CD4-positive, alpha-beta T cell treated with Interleukin-17A for 4 hours (primary cell): ENCODE results near the gene PKD1L1.
A peak's percentile ranks its signal among the peaks of the same experiment; 100 is the strongest.
"Not testable (repeated sequence)": the region's sequence is repeated elsewhere in the genome, so short reads cannot be mapped to it uniquely, and the experiment has no call there.

ENCODE experiments used
- DNase-seq: peaks from one replicate; pipeline ENCODE4 v3.0.0-alpha.2; 2020; ENCODE audit warnings: mixed read lengths

Gene PKD1L1

DNA sequence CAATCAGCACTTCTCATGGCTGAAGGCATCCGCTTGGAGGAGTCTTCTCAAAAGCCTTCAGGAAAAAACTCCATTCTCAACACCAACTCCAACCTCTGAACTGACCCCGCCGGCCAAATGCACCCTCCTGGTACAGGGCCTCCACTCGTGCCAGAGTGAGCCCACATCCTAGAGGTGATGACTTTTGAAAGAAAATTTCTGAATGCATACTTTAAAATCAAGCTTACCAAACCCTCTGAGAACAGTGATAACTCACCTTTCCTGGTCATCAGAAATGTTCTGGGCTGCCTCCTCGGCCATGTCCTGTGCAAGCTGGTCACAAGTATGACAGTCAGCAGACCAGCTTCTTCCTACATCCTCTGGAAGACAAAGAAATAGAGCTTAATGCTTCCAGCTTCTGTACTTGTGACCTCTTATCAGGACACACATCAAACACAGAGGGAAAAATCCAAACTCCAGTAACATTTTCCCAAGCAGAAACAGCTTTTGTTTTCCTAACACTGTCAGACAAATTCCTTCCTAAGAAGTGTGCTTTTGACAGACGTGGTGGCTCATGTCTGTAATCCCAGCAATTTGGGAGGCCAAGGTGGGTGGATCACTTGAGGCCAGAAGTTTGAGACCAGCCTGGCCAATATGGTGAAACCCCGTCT, at the start of gene PKD1L1:
Gene PKD1L1 (minus strand): TSS at position 326 of the 650 bp plus-strand sequence. CDS start 26 bp downstream, at position 300.
- DNase-seq, result no peak

- DNase-seq, result no peak
These were observed 44.2 kb upstream of the PKD1L1 start for GRCh38 chr7:47992446-47992845.

- peak; percentile 93 for DNase-seq
These were observed 43.6 kb upstream of the PKD1L1 start for GRCh38 chr7:47991741-47992311.

GRCh38 chr7:47991270-47991669, 43.0 kb upstream of the PKD1L1 start:
- DNase-seq, result no peak

DNA sequence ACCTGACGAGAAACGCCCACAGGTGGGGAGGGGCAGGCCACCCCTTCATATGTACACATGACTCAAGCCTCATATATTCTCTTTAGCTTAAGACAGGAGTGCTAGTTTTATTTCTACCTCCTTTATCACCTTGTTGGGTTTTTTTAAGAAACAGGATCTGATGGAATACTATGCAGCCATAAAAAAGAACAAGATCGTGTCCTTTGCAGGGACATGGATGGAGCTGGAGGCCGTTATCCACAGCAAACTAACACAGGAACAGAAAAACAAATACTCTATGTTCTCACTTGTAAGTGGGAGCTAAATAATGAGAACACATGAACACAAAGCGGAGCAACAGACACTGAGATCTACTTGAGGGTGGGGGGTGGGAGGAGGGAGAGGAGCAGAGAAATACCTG, 42.3 kb upstream of the PKD1L1 start:
- DNase-seq, result no peak

DNA sequence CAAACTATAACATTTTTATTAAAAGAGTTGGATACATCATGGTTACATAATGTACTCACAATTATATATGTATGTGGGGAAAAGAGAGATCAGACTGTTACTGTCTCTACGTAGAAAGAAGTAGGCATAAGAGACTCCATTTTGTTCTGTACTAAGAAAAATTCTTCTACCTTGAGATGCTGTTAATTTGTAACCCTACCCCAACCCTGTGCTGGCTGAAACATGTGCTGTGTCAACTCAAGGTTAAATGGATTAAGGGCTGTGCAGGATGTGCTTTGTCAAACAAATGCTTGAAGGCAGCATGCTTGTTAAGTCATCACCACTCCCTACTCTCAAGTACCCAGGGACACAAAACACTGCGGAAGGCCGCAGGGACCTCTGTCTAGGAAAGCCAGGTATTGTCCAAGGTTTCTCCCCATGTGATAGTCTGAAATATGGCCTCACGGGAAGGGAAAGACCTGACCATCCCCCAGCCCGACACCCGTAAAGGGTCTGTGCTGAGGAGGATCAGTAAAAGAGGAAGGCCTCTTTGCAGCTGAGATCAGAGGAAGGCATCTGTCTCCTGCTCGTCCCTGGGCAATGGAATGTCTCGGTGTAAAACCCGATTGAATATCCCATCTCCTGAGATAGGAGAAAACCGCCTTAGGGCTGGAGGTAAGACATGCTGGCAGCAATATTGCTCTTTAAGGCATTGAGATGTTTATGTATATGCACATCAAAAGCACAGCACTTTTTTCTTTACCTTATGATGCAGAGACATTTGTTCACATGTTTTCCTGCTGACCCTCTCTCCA, 41.5 kb upstream of the PKD1L1 start:
- DNase-seq, result not testable (repeated sequence)

DNA sequence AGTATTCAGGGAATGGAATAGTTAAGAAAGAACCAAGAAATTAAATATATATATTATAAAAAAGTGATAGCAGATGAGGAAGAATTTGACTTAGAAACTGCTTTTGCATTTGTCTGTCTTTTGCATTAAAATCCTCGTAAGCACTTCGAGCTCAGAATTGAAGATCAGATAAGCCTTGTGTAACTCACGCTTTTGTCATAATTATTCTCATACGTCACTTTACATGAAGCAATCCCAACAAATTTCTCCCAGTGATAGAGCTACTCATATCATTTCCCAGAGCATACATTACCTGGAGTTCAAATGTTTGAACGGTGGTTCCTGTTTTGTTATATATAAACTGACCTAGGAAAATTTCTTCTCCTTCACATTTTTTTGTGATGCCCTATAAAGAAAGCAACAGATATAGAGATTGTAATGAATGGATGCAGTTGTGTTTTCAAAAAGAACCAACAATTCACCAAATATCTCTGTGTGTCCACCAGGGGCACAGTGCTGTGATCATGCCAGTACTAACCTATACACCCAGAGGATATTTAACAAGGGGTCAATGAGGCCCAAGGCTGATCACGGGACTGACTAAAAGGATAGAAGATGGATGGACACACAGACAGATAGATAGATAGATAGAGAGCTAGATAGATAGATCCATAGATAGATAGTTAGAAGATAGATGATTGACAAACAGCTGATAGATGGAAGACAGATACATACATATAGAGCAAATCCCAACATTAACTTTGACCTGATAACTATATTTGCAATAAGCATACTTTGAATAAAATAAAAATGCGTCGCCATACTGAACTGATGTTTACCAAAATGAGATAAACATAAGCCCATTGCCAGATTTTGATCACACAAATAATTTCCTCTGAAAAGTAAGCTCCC, 40.5 kb upstream of the PKD1L1 start:
- no peak for DNase-seq

DNA sequence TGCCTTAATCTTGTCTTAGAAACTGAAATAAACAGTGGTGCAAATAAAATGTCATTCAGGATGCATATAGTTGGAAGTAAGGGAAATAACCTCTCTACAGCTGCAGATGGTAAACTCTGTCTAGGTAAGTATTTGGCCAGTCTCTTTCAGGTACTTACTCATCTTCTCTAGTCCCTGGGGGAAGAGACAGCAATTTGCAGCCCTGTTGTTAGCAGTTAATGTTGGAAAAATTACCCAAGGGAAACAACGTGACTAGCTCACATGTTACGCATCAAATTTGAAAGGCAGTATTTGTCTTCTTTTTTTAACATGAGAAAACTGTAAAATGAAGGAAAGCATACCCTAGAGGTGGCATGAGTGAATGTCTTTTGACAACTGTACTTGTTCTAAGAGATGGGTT, 34.3 kb upstream of the PKD1L1 start:
- no peak for DNase-seq

GRCh38 chr7:47980648-47981047, 32.4 kb upstream of the PKD1L1 start:
- DNase-seq, result not testable (repeated sequence)

GRCh38 chr7:47979832-47980181, 31.5 kb upstream of the PKD1L1 start:
- DNase-seq, result no peak

GRCh38 chr7:47979145-47979831, 31.0 kb upstream of the PKD1L1 start, which contains the start of gene HUS1:
TSS of gene HUS1 (minus strand) at chr7:47979615. CDS start at chr7:47979519, 96 bp downstream.
- peak; percentile 92 for DNase-seq

DNA sequence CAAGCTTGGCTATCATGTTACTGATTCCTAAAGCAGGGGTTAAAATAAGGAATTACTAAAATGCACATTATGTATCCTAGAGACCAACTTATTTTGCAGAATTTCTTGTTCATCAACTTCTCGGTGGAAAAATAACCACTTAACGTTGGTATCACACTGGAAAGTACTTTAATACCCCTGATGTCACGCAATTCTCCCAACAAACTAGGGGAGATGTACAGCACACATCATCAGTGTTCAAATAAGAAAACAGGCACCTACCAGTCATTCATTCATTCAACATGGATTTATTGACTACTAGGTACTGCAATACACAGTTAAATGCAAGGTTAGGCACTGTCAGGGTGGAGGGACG, 30.5 kb upstream of the PKD1L1 start:
- no peak for DNase-seq

GRCh38 chr7:47973739-47974138, 25.5 kb upstream of the PKD1L1 start:
- no peak for DNase-seq

- no peak for DNase-seq
These were observed 22.5 kb upstream of the PKD1L1 start for GRCh38 chr7:47970761-47971160.

DNA sequence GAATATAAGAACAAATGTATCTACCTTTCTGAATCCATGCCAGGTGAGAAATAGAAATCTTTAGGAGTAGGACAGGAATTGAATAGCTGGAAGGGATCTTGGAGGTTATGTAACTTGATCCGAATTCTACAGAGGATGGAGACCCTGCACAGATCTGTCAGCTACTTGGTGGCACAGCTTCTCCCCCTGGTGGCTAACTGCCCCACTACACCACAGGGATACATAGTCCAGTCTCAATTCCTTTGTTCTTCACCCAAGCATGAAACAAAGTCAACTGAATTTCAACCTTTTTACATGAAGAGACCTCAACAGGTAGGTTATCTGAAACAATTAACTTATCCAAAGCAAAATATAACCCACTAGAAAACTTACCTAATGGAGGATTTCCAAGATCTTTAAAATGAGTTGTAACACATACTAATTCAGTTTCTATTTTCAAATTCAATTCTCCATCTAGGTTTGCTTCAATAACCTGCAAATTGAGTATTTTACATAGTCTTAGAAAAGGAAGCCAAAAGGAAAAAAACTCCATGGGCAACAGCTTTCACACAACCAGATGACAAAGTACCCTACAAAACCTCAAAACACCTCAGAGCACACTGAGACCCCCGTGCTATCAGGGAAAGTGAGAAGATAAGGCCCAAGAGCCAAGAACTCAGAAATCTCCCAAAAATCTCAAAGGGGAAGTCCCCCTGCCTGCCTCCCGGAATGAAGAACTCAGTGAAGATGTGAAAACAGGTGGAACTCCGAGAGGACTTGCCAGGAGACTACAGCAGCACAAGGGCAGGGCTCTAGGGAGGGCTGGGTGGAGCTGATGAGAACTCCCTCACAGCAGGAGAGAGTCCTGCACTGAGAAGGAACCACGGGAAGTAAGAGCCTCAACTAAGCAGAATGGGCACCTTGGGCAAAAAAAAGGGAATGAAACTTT, 20.8 kb upstream of the PKD1L1 start:
- peak; percentile 63 for DNase-seq

DNA sequence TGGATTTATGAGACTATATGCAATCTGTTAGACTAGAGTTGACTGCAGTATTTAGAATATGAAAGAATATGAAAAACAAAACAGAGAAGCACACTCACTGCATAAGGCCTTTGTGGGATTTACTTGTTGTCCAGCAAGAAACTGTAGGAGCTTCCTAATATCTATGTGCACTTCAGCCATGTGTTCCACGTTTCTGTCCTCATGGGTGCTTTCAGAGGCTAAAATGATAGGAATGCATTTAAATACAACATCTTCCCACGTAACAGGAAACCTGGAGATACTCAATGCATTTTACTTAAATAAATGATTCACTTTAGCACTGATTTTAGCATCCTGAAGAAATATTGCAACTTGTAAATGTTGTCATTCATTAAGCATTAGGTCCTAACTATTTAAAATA, 19.4 kb upstream of the PKD1L1 start:
- DNase-seq, result no peak

DNA sequence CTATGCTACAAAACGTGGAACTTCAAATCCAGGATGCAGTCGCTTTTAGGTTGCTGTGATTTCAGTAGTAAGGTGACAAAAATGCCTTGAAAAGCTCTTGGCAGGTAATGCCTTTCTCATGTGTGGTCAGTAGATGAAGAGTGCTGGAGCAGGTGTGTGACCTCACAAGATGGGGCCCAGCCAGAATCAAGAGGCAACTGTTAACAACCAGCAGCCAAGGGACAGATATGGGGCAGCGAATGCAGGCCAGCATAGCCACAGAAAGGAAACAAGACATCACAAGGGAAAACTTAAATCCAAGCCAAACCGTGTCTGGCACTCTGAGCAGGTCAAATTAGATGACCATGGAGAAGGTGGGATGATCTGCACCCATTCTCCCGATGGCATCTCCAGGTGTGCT, 18.9 kb upstream of the PKD1L1 start:
- DNase-seq, result no peak

DNA sequence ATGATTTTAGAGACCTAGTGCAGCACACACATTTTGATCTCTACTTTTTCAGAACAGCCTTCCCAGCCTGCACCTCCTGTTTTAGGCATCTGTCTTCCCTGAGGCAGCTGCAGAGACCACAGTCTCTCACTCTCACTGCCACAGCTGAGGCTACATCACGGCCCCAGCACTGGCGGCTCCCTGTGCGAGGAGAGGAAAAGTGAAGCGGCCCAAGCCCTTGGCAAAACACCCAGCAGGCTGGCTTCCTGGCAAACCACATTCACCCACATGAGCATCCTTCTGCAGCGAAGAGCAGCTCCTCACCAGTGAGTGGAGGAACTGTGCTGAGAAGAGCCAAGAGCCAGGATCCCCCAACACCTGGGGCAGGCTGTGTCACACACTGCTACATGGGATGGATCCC, 17.2 kb upstream of the PKD1L1 start:
- no peak for DNase-seq

DNA sequence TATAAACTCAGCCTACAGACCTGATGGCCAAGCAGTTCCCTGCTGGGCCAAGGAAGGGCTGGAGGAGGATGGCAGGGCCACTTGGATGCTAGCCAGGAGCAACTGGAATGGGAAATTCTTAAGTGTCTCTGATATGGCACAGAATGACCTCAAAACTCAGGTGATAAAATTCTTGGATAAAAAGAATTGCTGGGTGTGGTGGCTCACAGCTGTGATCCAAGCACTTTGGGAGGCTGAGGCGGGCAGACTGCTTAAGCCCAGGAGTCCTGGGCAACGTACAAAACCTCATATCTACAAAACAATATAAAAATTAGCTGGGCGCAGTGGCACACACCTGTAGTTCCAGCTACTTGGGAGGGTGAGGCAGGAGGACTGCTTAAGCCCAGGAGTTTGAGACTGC, 14.0 kb upstream of the PKD1L1 start:
- DNase-seq, result no peak

GRCh38 chr7:47957156-47957555, 8.9 kb upstream of the PKD1L1 start:
- no peak for DNase-seq

DNA sequence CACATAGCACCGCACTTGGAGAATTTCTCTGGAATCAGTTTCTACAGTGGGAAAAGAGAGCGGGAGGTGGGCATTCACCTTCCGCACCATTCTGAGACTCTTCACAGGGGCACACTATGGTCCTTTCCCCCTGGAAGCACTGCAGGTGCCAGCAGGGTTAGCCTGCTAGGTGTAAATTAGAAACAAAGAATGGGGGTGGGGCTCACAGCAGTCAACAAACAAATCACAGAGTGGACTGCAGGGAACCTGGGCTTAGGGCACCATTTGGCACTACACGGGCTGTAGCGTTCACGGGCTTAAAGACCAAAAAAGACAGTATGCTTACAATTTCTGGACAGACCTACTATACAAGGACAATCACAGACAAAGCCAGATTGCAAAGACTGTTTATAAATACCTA, 8.0 kb upstream of the PKD1L1 start:
- DNase-seq, result no peak
